ENCODE measurements around the gene SUPT5H.
"Not testable (repeated sequence)": the region's sequence is repeated elsewhere in the genome, so short reads cannot be mapped to it uniquely, and the experiment has no call there.

Gene SUPT5H

DNA sequence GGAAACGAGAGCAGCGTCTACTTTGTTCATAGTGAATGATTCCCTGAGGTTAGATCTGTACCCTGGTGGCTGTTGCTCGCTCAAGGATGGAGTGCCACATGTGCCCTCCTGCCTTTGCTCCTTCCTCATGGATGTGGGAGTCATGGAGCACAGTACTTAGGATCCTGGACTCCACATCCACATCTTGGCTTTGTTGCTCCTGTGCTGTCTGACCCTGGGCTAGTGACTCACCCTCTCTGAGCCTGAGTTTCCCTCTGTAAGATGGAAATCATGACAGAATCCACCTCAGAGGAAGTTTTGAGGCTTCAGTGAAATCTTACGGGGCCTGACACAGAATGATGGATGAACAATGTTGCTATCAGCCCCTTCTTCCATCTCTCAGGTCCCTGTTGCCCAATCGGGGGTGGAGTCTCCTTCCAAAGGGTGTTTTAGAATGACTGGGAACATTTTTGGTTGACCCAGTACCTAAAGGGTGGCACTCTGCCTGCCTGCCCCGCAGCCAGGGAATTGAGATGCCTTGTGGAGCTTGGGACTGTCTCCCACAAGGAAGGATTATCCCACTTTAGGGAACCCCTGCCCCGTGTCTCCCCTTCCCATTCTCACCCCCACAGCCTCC is 25.4 kb downstream of the SUPT5H start:
- H3K4me3 ChIP-seq (ENCODE audit: low read depth, low read length): no peak overlapping the region
- no peak for TF ChIP-seq CTCF (IDR thresholded peaks at IDR 0.05; ENCODE audit: borderline replicate concordance, insufficient read depth, low read depth, low read length)

DNA sequence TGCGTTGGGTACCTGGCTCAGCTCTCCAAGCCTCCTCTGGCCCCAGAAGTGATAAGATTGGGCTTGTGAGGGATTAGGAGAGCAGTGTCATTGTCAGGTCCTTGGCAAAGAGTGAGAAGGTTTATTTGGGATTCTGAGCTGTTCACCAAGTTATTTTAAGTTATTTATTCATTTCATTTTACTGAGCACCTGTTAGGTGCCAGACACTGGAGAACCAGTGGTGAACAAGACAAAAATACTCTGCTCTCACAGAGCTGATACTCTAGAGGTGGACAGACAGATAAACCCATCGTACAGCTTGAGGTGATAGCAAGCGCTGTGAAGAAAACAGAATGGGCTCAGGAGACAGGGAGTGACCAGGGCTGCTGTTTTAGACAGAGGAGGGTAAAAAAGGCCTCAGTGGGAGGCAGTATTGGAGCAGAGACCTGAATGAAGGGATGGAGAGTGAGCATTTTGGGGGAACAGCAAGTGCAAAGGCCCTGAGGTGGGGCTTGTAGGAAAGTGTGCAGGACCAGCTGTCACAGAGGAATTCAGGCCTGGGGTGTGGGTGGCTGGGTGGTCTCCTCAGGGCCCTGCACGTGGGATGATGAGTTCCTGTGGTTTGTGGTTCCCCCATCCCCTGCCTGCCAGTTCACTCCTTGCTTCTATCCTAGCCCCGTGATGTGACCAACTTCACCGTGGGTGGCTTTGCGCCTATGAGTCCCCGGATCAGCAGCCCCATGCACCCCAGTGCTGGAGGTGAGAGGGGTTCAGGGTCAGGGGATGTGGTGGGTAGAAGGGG is 26.6 kb downstream of the SUPT5H start:
- no peak overlapping the region for H3K4me3 ChIP-seq (ENCODE audit: low read depth, low read length)
- no peak for TF ChIP-seq CTCF (IDR thresholded peaks at IDR 0.05; ENCODE audit: borderline replicate concordance, insufficient read depth, low read depth, low read length)

- no peak for TF ChIP-seq CTCF (IDR thresholded peaks at IDR 0.05; ENCODE audit: borderline replicate concordance, insufficient read depth, low read depth, low read length)
- H3K4me3 ChIP-seq (ENCODE audit: low read depth, low read length): no peak overlapping the region
Observed at GRCh38 chr19:39472746-39473442, 27.5 kb downstream of the SUPT5H start.

DNA sequence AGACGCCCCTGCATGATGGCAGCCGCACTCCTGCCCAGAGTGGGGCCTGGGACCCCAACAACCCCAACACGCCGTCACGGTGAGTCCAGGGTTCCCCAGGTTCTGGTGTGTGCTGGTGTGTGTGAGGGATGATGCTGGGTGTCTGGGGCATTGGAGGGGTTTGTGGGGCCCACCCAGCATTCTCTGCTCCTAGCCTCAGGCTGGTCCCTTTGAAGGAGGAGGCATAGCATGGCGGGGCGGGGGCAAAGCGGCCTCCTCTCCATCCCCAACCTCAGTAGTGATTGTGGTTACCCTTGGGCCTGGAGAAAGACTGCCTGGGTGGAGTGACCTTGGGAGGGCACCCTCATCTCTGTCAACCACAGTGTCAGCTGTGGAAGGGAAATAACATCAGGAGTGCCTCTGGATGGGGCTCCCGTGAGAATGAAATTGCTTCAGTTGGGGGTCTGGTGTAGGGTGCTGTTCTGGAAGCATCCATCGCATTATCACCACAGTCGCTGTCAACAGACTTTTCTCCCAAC is 28.1 kb downstream of the SUPT5H start:
- H3K4me3 ChIP-seq (ENCODE audit: low read depth, low read length): no peak overlapping the region
- TF ChIP-seq CTCF (IDR thresholded peaks at IDR 0.05; ENCODE audit: borderline replicate concordance, insufficient read depth, low read depth, low read length): no peak

GRCh38 chr19:39474139-39474620 is 28.8 kb downstream of the SUPT5H start:
- peak; percentile 93 for TF ChIP-seq CTCF (IDR thresholded peaks at IDR 0.05; ENCODE audit: borderline replicate concordance, insufficient read depth, low read depth, low read length)
- no peak overlapping the region for H3K4me3 ChIP-seq (ENCODE audit: low read depth, low read length)

DNA sequence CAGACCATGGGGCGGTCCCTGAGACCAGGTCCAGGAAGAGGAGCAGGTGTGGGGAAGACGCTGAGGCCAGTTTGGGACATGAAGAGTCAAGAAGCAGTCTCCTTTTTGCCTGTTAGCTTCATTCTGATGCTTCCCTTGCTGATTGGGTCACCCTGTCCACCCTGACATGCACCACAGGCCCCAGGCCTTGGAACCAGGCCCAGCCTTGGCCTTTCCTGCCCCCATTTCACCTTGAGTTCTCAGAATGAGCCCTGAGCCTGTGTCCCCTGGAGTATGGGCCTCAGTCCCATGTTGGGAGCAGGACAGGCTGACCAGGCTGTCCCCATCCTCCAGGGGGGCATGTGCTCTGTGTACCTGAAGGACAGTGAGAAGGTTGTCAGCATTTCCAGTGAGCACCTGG is 30.4 kb downstream of the SUPT5H start:
- TF ChIP-seq CTCF (IDR thresholded peaks at IDR 0.05; ENCODE audit: borderline replicate concordance, insufficient read depth, low read depth, low read length): no peak
- H3K4me3 ChIP-seq (ENCODE audit: low read depth, low read length): no peak overlapping the region

GRCh38 chr19:39479319-39479801 is 34.0 kb downstream of the SUPT5H start:
- not testable (repeated sequence) for H3K4me3 ChIP-seq (ENCODE audit: low read depth, low read length)

Measured in GM12875 (cell line).